ENCODE results near the gene TSPAN5.
"Not testable (repeated sequence)": the region's sequence is repeated elsewhere in the genome, so short reads cannot be mapped to it uniquely, and the experiment has no call there.

TSPAN5 gene

DNA sequence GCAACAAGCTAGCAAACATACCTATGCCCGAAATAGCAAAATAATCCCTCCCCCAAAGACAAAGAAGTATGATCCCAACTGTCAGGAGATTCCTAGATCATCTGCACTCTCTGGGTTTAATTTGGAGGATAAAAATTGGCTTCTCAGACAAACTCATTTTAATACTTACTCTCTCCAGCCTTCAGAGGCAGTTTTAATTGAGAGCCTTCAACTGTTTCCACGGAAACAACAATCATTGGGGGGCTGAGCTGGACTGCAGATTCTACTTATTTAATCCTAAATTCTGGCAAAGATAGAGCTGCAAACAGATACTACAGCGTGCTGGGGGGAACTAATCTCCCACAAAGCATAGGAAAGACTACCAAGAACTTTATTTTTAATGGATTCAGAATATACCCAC is 168.2 kb downstream of the TSPAN5 start:
- peaks cover 51% of the 10 kb centered on the region for H3K4me1 Mint-ChIP-seq (ENCODE audit: low read depth)
- DNase-seq (ENCODE audit: low spot score) = no peak

DNA sequence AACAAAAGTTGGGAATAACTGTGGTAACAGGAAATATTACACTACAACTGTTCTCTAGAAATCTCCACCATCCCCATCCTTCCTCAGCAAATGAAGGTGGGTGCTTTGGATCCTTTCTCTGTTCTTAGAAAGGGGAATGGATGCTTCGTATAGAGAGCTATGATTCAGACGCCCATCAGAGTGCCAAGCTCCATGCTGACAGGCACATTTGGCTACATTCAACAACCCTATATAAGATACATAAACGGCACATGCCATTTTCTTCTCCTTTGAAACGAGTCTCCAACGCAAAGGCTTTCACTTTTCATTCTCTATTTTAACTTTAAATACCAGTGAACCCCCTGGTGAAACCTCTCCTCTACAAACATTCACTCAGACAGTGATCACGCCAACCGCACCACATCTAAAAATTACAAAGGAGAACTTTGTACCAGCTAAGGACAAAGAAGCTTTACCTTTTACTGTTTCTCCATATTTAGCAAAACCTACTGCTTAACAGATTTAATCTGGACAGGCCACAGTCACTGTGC is 172.5 kb downstream of the TSPAN5 start:
- H3K4me3 Mint-ChIP-seq = peak overlapping the region; percentile 40
- H3K4me1 Mint-ChIP-seq (ENCODE audit: low read depth) = peaks cover 59% of the 10 kb centered on the region
- H3K27ac Mint-ChIP-seq = peak overlapping the region; percentile 64
- H3K9me3 Mint-ChIP-seq = no peaks in the 10 kb centered on the region
- H3K27me3 Mint-ChIP-seq (ENCODE audit: low read depth) = no peaks in the 10 kb centered on the region
- peaks cover 18% of the 10 kb centered on the region for H3K36me3 Mint-ChIP-seq (ENCODE audit: low read depth)
- no peak for DNase-seq (ENCODE audit: low spot score)

More for the DNA sequence above, 168.2 kb downstream of the TSPAN5 start:
- H3K36me3 Mint-ChIP-seq (ENCODE audit: low read depth) = peaks cover 8% of the 10 kb centered on the region
- no peak overlapping the region for H3K4me3 Mint-ChIP-seq
- H3K27me3 Mint-ChIP-seq (ENCODE audit: low read depth) = no peaks in the 10 kb centered on the region
- no peaks in the 10 kb centered on the region for H3K9me3 Mint-ChIP-seq
- H3K27ac Mint-ChIP-seq = no peak overlapping the region

DNA sequence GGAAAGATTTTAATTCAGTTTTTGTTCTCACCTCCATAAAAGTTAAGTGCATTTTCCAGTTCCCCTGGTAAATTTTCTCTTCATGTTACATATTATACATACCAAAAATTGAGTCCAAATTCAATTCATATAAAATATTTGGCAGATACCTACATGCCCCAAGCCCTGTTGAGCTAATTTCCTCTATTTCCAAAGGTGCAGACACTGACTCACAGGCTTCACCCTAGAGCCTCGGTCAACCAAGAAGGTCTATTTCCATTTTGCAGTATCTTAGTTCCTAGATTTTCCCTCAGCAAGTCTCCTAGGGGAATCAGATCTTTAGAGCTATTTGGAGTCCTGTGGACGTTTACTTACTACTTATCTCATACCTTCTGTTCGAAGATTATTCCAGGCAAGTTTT is 174.4 kb downstream of the TSPAN5 start:
- peaks cover 26% of the 10 kb centered on the region for H3K36me3 Mint-ChIP-seq (ENCODE audit: low read depth)
- H3K9me3 Mint-ChIP-seq = no peaks in the 10 kb centered on the region
- H3K4me3 Mint-ChIP-seq = no peak overlapping the region
- no peak for DNase-seq (ENCODE audit: low spot score)
- H3K4me1 Mint-ChIP-seq (ENCODE audit: low read depth) = peaks cover 74% of the 10 kb centered on the region
- no peaks in the 10 kb centered on the region for H3K27me3 Mint-ChIP-seq (ENCODE audit: low read depth)
- peak overlapping the region; percentile 92 for H3K27ac Mint-ChIP-seq

DNA sequence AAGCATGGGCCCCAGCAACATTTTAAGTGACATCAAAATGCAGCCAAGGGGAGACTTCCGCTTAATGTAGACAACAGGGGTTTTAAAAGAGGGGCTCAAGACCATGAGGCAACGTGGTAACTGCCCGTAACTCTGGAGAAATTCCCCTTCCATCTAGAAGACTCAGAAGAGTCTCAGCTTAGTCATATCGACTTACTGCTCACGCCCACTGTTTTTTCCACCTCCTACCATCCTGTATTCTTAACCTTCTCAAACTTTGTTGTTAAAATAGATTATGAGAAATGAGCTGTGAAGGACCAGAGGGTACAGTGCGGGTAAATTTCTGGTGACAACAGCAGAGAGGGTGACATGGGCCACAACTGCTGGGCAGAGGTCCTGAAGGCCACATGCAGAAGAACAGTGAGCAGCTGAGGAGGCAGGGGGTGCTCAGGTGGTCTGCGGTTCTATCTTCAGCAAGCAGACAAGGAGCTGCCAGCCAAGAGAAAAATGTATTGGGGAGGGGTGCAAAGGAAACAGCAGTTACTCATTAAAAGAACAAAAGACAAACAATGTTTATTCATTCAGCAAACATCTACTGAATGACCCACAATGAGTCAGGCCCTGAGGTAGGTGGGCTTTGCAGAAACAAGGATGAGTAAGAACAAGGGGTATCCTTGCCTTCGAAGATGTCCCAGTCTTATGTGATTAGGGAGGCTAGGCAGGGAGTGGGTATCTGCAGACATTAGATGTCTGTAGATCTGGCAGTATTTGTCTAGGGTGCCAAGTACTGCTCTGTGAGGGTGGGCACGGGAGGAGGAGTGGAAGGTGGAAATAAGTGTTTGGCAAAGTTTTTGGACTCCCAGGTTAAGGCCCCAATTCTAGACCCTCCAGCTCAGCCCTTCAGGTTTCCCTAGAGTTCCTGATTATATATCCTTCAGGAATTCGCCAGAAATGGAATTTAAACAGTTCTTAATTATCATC is 175.3 kb downstream of the TSPAN5 start:
- Mint-ChIP-seq H3K4me3 (peak overlapping the region; percentile 39), H3K27ac (peak overlapping the region; percentile 92), H3K4me1 (ENCODE audit: low read depth) (peaks cover 74% of the 10 kb centered on the region), H3K9me3 (no peaks in the 10 kb centered on the region), H3K27me3 (ENCODE audit: low read depth) (no peaks in the 10 kb centered on the region), H3K36me3 (ENCODE audit: low read depth) (peaks cover 30% of the 10 kb centered on the region)
- peak; percentile 72 for DNase-seq (ENCODE audit: low spot score)

DNA sequence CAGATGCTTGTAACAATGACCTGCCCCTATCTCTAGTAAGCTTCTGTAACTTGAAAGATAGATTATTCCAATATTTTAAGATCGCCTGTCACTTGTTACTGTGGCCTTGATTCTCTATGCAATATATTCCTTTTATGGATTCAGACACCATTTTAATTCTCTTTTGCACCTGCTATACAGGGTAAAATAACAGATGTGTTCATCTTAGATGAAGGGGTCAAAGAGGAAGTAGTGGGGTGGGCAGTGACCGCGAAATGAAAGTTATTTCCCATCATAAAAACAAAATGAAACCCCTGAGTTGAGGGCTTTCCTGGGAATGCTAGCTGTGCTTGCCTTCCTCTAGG is 175.9 kb downstream of the TSPAN5 start:
- Mint-ChIP-seq H3K27me3 (ENCODE audit: low read depth) (no peaks in the 10 kb centered on the region), H3K4me3 (peak overlapping the region; percentile 39), H3K9me3 (no peaks in the 10 kb centered on the region), H3K4me1 (ENCODE audit: low read depth) (peaks cover 75% of the 10 kb centered on the region), H3K27ac (peak overlapping the region; percentile 92), H3K36me3 (ENCODE audit: low read depth) (peaks cover 32% of the 10 kb centered on the region)
- no peak for DNase-seq (ENCODE audit: low spot score)

DNA sequence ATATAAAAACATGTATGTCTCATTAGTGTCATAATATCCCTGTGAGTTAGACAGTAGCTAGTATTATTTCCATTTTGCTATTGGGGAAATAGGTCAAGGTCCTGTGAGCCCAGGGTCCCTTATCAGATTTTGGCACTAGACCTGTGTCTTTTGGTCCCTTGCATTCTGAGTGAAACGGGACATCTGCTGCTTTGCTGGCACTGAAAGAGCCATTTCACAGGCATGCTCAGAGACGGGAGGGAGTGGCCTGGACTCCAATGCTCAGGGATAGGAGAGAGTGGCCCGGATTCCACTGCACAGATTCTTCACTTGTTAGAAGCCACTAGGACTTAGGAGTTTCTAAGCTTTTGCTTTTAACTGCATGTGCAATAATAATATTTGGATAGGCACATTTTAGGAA is 177.2 kb downstream of the TSPAN5 start:
- Mint-ChIP-seq H3K27me3 (ENCODE audit: low read depth) (no peaks in the 10 kb centered on the region), H3K4me1 (ENCODE audit: low read depth) (peaks cover 69% of the 10 kb centered on the region), H3K27ac (no peak overlapping the region), H3K9me3 (no peaks in the 10 kb centered on the region), H3K36me3 (ENCODE audit: low read depth) (peaks cover 40% of the 10 kb centered on the region), H3K4me3 (no peak overlapping the region)
- no peak for DNase-seq (ENCODE audit: low spot score)

DNA sequence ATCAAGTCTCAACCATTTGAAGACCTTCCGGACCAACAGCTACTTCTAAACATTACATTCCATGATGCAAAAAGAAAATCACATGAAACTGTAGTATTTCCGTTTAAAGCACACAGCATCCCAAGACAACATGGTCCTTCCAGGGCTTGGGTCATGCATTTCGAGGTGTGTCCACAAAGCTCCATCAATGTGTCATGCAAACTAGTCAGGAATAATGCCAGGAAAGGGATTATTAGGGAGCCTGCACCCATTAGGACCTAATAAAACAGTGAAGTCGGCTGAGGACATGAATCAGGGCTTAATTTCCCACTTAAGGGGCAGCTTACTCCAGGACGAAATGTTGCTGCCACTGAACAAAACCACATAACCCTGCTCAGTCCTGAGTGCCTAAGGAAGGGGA is 177.9 kb downstream of the TSPAN5 start:
- Mint-ChIP-seq H3K27me3 (ENCODE audit: low read depth) (no peaks in the 10 kb centered on the region), H3K36me3 (ENCODE audit: low read depth) (peaks cover 42% of the 10 kb centered on the region), H3K4me1 (ENCODE audit: low read depth) (peaks cover 65% of the 10 kb centered on the region), H3K4me3 (peak overlapping the region; percentile 5), H3K9me3 (no peaks in the 10 kb centered on the region), H3K27ac (peak overlapping the region; percentile 18)
- no peak for DNase-seq (ENCODE audit: low spot score)

DNA sequence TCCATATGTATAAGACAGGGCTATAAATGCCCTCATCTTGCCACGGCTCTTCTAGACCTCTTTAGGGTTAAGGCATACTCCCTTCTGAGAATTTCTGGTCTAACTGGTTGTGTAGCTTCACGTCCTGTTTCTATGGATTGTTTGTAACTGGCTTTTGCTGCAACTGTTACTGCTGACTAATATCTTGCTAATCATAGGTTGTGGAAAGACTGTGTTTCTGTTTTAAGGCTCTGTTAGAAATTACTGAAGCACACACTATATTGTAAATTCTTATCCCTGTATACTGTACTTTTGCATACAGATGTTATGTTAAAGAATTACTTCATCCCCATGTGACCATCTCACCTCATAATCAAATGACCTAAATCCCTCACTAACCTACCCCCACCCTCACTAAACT is 178.8 kb downstream of the TSPAN5 start:
- peaks cover 46% of the 10 kb centered on the region for H3K36me3 Mint-ChIP-seq (ENCODE audit: low read depth)
- peak overlapping the region; percentile 3 for H3K4me3 Mint-ChIP-seq
- not testable (repeated sequence) for DNase-seq (ENCODE audit: low spot score); H3K27me3 Mint-ChIP-seq (ENCODE audit: low read depth); H3K9me3 Mint-ChIP-seq
- peak overlapping the region; percentile 62 for H3K27ac Mint-ChIP-seq
- peaks cover 62% of the 10 kb centered on the region for H3K4me1 Mint-ChIP-seq (ENCODE audit: low read depth)

DNA sequence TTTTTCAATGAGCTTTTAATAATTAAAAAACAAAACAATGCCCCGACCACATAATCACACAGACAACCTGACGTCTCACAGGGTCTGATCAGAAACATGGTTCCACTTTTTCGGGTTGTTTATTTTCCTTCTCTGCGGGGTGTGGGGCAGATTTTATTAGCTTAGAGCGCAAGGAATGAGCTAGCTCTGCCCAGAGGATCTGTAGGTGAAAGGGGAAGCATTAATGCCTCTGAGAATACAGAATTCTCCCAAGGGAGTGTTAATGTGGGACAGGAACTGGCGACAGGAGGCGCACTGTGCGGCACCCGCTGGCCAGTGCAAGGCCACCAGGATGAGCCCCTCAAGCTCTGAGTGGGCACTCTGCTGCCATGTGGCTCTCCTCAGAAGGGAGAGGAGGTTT is 181.5 kb downstream of the TSPAN5 start:
- H3K27me3 Mint-ChIP-seq (ENCODE audit: low read depth) = no peaks in the 10 kb centered on the region
- H3K9me3 Mint-ChIP-seq = no peaks in the 10 kb centered on the region
- no peak overlapping the region for H3K4me3 Mint-ChIP-seq
- H3K27ac Mint-ChIP-seq = no peak overlapping the region
- no peak for DNase-seq (ENCODE audit: low spot score)
- peaks cover 58% of the 10 kb centered on the region for H3K36me3 Mint-ChIP-seq (ENCODE audit: low read depth)
- peaks cover 49% of the 10 kb centered on the region for H3K4me1 Mint-ChIP-seq (ENCODE audit: low read depth)

DNA sequence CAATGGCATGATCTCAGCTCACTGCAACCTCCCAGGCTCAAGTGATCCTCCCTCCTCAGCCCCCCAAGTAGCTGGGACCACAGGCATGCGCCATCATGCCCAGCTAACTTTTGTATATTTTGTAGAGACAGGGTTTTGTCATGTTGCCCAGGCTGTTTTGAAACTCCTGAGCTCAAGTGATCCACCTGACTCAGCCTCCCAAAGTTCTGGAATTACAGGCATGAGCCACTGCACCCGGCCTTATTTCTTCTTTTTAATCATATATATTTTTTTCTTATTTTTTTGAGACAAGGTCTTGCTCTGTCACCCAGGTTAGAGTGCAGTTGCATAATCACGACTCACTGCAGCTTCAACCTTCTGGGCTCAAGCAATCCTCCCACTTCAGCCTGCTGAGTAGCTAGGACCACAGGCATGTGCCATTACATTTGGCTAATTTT is 184.0 kb downstream of the TSPAN5 start:
- no peak for DNase-seq (ENCODE audit: low spot score)
- no peak overlapping the region for H3K27ac Mint-ChIP-seq
- H3K4me3 Mint-ChIP-seq = no peak overlapping the region
- H3K36me3 Mint-ChIP-seq (ENCODE audit: low read depth) = peaks cover 70% of the 10 kb centered on the region
- H3K27me3 Mint-ChIP-seq (ENCODE audit: low read depth) = no peaks in the 10 kb centered on the region
- H3K4me1 Mint-ChIP-seq (ENCODE audit: low read depth) = peaks cover 41% of the 10 kb centered on the region
- no peaks in the 10 kb centered on the region for H3K9me3 Mint-ChIP-seq

DNA sequence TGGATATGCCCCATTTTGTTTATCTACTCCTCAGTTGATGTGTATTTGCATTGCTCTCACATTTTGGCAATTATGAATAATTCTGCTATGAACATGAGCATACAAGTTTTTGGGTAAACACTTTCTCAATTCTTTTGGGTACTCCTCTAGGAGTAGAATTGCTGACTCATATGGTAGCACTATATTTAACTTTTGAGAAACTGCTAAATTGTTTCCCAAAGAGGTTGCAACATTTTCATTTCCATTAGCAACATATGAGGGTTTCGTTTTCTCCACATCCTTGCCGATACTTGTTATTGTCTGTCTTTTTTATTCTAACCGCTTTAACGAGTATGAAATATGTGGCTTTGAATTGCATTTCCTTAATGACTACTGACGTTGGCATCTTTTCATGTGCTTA is 185.4 kb downstream of the TSPAN5 start:
- Mint-ChIP-seq H3K27ac (no peak overlapping the region), H3K9me3 (no peaks in the 10 kb centered on the region), H3K36me3 (ENCODE audit: low read depth) (peaks cover 61% of the 10 kb centered on the region), H3K4me3 (no peak overlapping the region), H3K27me3 (ENCODE audit: low read depth) (no peaks in the 10 kb centered on the region), H3K4me1 (ENCODE audit: low read depth) (peaks cover 32% of the 10 kb centered on the region)
- DNase-seq (ENCODE audit: low spot score) = no peak

DNA sequence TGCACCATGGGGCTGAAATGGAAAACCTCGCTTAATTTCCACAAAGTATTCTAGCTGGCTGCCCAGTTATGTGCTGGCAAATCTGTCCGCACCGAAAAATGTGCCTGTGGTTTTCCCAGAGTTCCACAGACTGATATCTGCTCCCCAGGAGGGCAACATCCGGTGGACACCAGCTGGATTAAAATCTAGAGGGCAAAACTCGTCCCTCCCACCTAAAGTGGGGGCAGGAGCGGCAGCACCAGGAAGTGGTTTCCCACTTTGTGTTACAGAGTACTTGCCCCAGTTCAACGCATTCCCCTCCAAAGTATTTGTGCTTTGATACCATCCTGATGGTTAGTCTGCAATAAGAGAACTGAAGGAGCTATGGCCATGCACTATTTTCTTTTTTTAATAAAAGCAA is 187.6 kb downstream of the TSPAN5 start:
- Mint-ChIP-seq H3K27me3 (ENCODE audit: low read depth) (no peaks in the 10 kb centered on the region), H3K36me3 (ENCODE audit: low read depth) (peaks cover 49% of the 10 kb centered on the region), H3K9me3 (no peaks in the 10 kb centered on the region), H3K4me1 (ENCODE audit: low read depth) (peaks cover 32% of the 10 kb centered on the region), H3K4me3 (no peak overlapping the region), H3K27ac (no peak overlapping the region)
- DNase-seq (ENCODE audit: low spot score) = no peak

DNA sequence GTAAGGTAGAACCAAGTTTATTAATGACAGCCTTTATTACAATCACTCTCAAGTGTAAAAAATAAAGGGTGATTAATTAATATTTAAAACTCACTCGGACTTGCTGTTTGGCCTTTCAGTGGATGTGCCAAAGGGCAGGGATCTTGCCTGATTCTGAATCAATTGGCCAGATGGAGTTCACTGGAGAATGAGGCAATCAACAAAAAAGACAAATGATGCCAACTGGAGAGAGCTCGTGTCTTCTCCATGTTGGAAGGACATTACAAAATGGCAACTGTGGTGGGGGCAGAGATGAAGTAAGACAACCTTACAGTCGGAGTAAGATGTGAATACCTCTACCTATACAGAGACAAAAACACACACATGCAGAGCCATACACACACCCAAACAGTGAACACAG is 188.0 kb downstream of the TSPAN5 start:
- H3K4me1 Mint-ChIP-seq (ENCODE audit: low read depth) = peaks cover 31% of the 10 kb centered on the region
- H3K27me3 Mint-ChIP-seq (ENCODE audit: low read depth) = no peaks in the 10 kb centered on the region
- H3K9me3 Mint-ChIP-seq = no peaks in the 10 kb centered on the region
- H3K36me3 Mint-ChIP-seq (ENCODE audit: low read depth) = peaks cover 47% of the 10 kb centered on the region
- no peak overlapping the region for H3K27ac Mint-ChIP-seq
- no peak overlapping the region for H3K4me3 Mint-ChIP-seq
- no peak for DNase-seq (ENCODE audit: low spot score)

DNA sequence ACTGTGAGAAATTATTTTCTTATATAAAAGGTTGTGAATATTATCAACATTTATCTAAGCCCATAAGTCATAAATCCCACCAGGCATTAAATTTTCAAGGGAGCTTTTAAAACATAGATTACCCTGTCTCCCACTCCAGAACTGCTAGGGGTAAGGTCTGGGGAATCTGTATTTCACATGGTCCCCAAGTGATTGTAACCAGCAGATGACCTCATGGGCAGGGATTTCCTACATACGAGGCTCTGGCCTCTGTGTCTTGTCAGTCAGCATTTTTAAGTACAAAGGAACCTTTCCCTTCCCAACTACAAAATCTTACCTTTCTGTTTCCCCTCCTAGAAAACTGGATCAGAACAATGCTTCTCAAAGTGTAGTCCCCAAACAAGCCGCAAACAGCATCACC is 188.6 kb downstream of the TSPAN5 start:
- Mint-ChIP-seq H3K36me3 (ENCODE audit: low read depth) (peaks cover 41% of the 10 kb centered on the region), H3K4me3 (no peak overlapping the region), H3K27me3 (ENCODE audit: low read depth) (no peaks in the 10 kb centered on the region), H3K27ac (no peak overlapping the region), H3K9me3 (no peaks in the 10 kb centered on the region), H3K4me1 (ENCODE audit: low read depth) (peaks cover 29% of the 10 kb centered on the region)
- no peak for DNase-seq (ENCODE audit: low spot score)
